ENCODE measurements around the gene MTHFD2L.
"Not testable (repeated sequence)": the region's sequence is repeated elsewhere in the genome, so short reads cannot be mapped to it uniquely, and the experiment has no call there.

The MTHFD2L gene

GRCh38 chr4:74157561-74158465, at the start of gene MTHFD2L:
Gene MTHFD2L (plus strand): TSS chr4:74158118. CDS start chr4:74158139, 21 bp downstream.
- peak; percentile 91 for DNase-seq

- no peak for DNase-seq
Measured at GRCh38 chr4:74108457-74109115, 49.3 kb upstream of the MTHFD2L start.

- DNase-seq: no peak
Measured at GRCh38 chr4:74109116-74109869, 48.6 kb upstream of the MTHFD2L start.

DNA sequence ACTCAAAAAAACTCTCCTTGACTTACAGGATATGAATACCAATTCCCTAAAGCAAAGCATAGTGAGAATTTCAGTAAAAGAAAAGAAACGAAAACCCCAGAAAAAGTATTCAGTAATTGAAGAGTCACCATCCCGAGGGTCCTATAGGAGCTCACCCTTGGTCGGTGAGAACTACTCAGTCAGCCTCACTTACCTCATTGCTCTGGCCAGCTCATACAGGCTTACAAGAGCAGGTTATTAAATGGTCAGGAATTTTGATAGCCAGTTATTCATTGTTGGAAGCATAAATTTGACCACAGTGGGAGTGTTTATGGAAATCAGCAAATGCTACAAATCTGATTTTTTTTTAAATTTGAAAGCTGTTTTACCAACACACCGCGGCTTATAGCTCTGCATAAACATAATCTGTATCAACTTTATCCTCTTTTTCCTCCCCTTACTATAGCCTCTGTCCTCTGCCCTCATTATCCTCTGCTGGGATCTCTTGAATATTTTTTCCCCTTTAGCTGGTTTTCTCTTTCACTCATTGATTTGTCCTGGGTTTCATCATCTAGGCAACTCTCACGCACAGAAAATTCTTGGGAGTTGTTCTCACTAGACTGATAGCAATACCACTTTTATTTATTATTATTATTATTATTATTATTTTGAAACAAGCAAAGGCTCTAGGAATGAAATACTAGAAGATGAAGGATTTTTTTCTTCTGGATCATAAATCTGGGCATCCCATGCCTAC, 47.9 kb upstream of the MTHFD2L start:
- DNase-seq: no peak

- DNase-seq: no peak
Measured at GRCh38 chr4:74110670-74111069, 47.2 kb upstream of the MTHFD2L start.

- no peak for DNase-seq
Measured at GRCh38 chr4:74111306-74111975, 46.5 kb upstream of the MTHFD2L start.

- no peak for DNase-seq
Measured at GRCh38 chr4:74111990-74112389, 45.9 kb upstream of the MTHFD2L start.

DNA sequence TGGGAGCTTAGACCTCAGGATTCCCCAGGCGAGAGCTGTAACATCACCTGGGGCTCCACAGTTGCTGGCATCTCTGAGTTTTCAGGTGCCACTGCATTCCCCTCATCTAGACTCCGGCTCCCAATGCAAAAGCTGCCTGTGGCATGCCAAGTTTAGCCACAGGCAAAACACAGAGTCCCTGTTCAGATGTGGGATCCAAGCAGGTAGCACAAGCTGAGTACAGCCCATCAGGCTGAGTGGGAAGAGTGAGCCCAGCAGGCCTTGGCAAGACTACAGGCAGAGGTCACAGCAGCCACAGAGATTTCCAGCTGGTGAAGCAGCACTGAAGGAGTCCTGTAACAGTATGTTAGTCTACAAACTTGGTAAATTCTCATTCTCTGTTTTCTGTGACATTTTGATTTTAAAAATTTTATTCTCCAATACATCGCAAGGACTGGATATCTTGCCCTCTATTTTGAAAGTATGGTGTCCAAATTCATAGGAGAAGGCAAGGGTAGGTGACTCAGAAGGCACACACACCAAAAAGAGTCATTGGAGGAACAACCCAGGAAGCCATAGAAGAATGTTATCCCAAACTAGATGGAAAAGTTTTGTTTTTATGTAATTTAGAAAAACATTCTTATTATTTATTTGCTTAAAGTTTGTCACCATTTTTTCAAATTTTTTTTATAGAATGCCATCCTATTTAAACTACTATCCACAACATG, 45.4 kb upstream of the MTHFD2L start:
- no peak for DNase-seq

GRCh38 chr4:74114234-74114633, 43.7 kb upstream of the MTHFD2L start:
- no peak for DNase-seq

- no peak for DNase-seq
Measured at GRCh38 chr4:74117024-74117534, 40.8 kb upstream of the MTHFD2L start.

GRCh38 chr4:74118600-74119338, 39.1 kb upstream of the MTHFD2L start:
- DNase-seq: no peak

GRCh38 chr4:74120086-74120485, 37.8 kb upstream of the MTHFD2L start:
- DNase-seq: no peak

DNA sequence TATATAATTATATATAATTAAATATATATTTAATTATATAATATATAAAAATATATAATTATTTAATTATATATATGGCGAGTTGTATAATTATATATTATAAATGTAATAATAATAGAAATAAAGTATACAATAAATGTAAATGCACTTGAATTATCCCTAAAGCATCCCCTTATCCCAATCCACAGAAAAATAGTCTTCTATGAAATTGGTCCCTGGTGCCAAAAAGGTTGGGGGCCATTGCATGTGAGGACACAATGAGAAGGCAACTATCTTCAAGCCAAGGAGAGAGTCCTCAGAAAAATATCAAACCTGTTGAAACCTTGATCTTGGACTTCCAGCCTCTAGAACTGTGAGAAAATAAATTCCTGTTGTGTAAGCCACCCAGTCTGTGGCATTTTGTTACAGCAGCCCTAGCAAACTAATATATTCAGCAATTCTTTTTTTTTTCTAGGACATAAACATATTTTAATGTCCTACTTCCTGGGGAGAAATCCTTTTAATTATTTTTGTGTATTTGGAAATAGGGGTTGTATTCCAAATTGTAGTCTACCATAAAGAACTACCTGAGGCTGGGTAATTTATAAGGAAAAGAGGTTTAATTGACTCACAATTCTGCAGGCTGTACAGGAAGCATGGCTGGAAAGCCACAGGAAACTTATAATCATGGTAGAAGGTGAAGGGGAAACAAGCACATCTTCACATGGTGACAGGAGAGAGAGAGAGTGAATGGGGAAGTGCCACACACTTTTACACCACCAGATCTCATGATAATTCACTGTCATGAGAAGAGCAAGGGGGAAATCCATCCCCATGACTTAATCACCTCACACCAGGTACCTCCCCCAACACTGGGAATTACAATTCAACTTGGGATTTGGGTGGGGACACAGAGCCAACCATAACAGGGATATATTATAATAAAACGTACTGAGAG, 36.0 kb upstream of the MTHFD2L start:
- no peak for DNase-seq

DNA sequence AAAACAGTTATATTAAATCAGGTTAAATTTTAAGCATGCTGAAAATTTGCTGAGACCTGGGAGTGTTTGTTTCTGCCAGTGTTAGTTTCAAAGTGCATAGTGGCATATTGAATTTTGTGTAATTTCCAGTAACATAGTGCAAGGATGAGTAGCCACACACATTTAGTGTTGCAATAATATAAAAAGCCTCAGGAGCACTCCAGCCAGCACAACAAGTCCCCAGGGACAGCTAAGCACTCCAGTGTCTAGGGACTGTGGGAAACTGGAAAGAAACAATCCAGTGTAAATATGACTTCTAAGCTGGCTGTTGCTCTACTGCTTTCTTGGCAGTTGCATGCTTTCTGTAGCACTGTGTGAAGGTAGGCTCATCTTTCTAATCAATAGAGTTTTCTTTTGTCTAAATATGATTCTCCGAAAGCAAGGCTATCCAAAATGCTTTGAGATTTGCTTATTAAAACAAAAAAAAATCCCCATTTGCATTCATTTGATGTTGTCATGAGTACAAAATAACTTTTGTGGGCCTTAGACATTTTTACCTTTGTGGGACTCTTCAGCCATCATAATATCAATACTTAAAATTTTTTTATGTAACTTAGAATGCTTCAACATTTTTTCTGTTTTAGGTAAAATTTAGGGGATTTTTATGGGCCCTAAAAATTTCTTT, 34.7 kb upstream of the MTHFD2L start:
- DNase-seq: no peak

DNA sequence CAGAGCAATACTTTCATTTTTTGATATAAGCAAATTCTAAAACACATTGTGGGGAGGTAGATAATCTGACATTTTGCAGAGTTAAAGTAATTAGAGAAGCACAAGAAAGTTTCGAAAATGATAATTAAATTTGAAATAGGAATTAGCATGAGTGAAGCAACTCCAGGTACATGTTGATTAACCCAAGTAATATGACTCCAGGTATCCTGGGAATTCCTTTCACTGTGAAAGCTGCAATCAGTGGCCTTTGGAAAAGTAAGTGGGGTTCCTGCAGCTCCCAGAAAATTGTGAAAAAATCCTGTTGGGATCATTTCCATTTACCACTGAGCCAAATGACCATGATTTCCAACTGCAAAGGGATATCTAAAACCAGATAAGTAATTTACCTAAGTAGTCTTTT, 32.9 kb upstream of the MTHFD2L start:
- no peak for DNase-seq

DNA sequence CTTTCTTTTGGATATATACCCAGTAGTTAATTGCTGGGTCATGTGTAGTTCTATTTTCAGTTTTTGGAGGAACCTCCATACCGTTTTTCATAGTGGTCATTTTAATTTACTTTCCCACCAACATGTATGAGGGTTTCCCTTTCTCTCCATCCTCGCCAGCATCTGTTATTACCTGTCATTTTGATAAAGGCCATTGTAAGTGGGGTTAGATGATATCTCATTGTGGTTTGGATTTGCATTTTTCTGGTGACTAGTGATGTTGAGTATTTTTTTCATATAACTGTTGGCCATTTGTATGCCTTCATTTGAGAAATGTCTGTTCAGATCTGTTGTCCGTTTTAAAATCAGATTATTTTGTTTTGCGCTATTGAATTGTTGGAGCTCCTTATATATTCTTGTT, 30.2 kb upstream of the MTHFD2L start:
- no peak for DNase-seq

DNA sequence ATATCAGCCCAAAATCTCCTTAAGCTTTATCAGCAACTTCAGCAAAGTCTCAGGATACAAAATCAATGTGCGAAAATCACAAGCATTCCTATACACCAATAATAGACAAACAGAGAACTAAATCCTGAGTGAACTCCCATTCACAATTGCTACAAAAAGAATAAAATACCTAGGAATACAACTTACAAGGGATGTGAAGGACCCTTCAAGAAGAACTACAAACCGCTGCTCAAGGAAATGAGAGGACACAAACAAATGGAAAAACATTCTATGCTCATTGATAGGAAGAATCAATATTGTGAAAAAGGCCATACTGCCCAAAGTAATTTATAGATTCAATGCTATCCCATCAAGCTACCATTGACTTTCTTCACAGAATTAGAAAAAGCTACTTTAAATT, 27.1 kb upstream of the MTHFD2L start:
- not testable (repeated sequence) for DNase-seq

- not testable (repeated sequence) for DNase-seq
Measured at GRCh38 chr4:74132188-74132587, 25.7 kb upstream of the MTHFD2L start.

DNA sequence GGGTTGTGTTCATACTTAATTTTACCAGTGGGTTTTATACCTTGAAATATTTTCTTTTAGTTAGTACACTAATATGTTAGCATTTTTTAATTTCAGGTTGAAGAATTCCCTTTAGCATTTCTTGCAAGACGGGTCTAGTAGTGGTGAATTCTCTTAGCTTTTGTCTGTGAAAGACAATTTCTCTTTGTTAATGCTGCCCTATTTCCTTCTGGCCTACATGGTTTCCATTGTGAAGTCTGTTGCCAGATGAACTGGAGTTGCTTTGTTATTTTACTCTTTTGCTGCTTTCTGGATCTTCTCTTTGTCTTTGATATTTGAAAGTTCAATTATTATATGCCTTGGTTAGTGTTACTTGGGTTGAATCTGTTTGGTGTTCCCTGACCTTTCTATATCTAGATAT, 25.0 kb upstream of the MTHFD2L start:
- no peak for DNase-seq

All from activated CD8-positive, alpha-beta memory T cell treated with anti-CD3 and anti-CD28 coated beads, Interleukin-2, amount 50 U/mL, for 48 hours (primary cell).